Activated T-helper 17 cell treated with anti-CD3 and anti-CD28 coated beads, Interleukin-2, amount 50 U/mL, for 72 hours (primary cell): Measurements from ENCODE around the gene TDRD7. TPM values are rescaled to one million over a fixed set of nuclear protein-coding genes. Genes with fewer than 3 reads are reported as not detected.
"Not testable (repeated sequence)": the region's sequence is repeated elsewhere in the genome, so short reads cannot be mapped to it uniquely, and the experiment has no call there.

Experiments used
- ATAC-seq: fragments of 150-1000 bp; cut with Tn5 transposase; replicated peaks from 2 replicates; pipeline ENCODE4 v1.10.0; 2021; ENCODE audit warnings: mild to moderate bottlenecking, moderate library complexity
- H3K27ac Mint-ChIP-seq: one replicate; pipeline ENCODE4 v1.8.0; 2022; ENCODE audit warnings: mixed read lengths
- H3K27me3 Mint-ChIP-seq: one replicate; pipeline ENCODE4 v1.8.0; 2022; ENCODE audit warnings: mixed read lengths
- H3K36me3 Mint-ChIP-seq: one replicate; pipeline ENCODE4 v1.8.0; 2022; ENCODE audit warnings: low read depth, mild to moderate bottlenecking, mixed read lengths
- H3K4me1 Mint-ChIP-seq: one replicate; pipeline ENCODE4 v1.8.0; 2022; ENCODE audit warnings: mixed read lengths
- H3K4me3 Mint-ChIP-seq: one replicate; pipeline ENCODE4 v1.8.0; 2022; ENCODE audit warnings: mild to moderate bottlenecking, mixed read lengths
- H3K9me3 Mint-ChIP-seq: one replicate; pipeline ENCODE4 v1.8.0; 2022; ENCODE audit warnings: mixed read lengths
- total RNA-seq, 2 donors: library from RNA; stranded (reverse); gene quantifications; one replicate each; pipeline ENCODE4 v1.2.3, GENCODE V29; 2022

Gene TDRD7
- total RNA-seq, 2 donors from 2014 or later: 6.3 to 7.5 TPM

DNA sequence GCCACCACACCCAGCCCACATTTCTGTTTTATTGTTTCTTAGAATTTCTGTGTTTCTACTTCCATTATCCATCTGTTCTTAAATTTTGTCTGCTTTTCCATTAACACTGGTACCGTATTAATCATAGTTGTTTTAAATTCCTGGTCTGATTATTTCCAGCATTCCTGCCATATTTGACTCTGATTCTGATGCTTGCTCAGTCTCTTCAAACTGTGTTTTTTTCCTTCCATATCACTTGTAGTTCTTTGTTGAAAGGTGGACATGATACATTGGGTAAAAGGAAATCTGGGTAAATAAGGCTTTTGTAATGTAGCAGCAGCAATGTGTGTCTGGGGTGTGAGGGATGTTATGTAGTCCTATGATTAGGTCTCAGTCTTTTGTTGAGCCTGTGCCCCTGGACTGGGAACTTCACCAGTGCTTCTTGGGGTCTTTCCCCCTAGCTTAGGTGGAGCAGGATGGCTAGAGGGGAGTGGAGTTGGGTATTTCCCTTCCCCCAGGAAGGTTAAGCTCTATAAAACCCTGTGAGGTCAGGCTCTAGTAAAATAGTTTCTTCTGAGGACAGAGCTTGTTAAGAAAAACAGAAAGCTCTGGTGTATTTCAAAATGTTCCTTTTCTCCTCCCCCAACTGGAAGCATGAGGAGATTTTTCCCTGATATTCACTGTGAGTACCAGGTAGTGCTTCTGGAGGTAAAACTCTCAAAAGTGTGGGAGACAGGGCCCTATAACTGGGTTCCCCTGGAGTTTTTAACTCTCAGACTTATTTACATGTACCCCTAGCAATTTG, 79.5 kb downstream of the TDRD7 start:
- Mint-ChIP-seq H3K27ac (no peak overlapping the region), H3K36me3 (peaks cover 72% of the 10 kb centered on the region)
- no peak for ATAC-seq

DNA sequence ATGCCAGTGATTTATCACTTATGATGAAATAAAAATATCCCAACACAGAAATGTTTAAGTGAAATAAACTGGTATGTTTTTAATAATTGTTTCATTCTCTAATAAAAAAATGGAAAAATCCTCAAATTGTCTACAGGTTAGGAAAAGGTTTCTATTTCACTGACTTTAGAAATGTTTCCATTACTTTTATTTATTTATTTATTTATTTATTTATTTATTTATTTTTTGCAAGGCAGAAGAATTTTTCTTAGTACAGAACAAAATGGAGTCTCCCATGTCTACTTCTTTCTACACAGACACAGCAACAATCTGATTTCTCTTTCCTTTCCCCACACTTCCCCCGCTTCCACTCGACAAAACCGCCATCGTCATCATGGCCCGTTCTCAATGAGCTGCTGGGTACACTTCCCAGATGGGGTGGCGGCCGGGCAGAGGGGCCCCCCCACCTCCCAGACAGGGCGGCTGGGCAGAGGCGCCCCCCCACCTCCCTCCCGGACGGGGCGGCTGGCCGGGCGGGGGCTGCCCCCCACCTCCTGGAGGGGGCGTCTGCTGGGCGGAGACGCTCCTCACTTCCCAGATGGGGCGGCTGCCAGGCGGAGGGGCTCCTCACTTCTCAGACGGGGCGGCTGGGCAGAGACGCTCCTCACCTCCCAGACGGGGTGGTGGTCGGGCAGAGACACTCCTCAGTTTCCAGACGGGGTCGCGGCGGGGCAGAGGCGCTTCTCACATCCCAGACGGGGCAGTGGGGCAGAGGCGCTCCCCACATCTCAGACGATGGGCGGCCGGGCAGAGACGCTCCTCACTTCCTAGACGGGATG, 85.9 kb downstream of the TDRD7 start:
- not testable (repeated sequence) for H3K4me3 Mint-ChIP-seq, H3K4me1 Mint-ChIP-seq, H3K27ac Mint-ChIP-seq, H3K9me3 Mint-ChIP-seq, ATAC-seq
- H3K36me3 Mint-ChIP-seq: peaks cover 28% of the 10 kb centered on the region
- H3K27me3 Mint-ChIP-seq: peaks cover 15% of the 10 kb centered on the region

More for the DNA sequence above, 79.5 kb downstream of the TDRD7 start:
- Mint-ChIP-seq H3K27me3 (no peaks in the 10 kb centered on the region), H3K4me3 (no peak overlapping the region), H3K4me1 (no peaks in the 10 kb centered on the region), H3K9me3 (peaks cover 3% of the 10 kb centered on the region)

DNA sequence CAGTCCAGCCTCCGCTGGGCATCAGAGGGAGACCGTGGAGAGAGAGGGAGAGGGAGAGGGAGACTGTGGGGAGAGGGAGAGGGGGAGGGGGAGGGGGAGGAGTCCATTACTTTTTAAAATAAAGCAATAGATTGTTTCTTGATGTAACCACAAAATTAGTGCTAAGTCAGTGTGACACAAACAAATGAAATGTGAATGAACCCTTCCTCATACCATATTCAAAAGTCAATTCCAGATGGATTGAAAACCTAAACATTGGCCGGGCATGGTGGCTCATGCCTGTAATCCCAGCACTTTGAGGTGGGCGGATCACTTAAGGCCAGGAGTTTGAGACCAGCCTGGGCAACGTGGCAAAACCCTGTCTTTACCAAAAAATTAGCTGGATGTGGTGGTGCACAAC, 87.0 kb downstream of the TDRD7 start:
- not testable (repeated sequence) for H3K4me1 Mint-ChIP-seq, ATAC-seq, H3K27ac Mint-ChIP-seq, H3K9me3 Mint-ChIP-seq, H3K4me3 Mint-ChIP-seq
- H3K27me3 Mint-ChIP-seq: peaks cover 25% of the 10 kb centered on the region
- peaks cover 22% of the 10 kb centered on the region for H3K36me3 Mint-ChIP-seq

DNA sequence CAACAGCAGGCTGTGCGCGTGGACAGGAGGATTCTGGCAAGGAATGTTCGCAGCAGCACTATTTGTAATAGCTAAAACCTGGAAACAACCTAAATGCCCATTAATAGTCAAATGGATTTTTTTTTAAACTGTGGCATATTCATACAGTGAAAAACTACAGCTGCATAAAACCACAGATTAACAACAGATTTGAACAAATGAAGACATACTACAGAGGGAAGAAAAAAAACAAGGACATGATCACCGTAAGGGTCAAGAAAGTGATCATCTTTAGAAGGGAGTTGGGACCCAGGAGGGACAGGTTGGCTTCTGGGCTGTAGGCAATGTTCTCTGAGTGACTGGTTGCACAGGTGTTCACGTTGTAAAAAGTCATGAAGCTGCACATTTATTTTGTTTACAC, 88.4 kb downstream of the TDRD7 start:
- Mint-ChIP-seq H3K4me3 (peak overlapping the region; percentile 15), H3K27me3 (peaks cover 34% of the 10 kb centered on the region)

DNA sequence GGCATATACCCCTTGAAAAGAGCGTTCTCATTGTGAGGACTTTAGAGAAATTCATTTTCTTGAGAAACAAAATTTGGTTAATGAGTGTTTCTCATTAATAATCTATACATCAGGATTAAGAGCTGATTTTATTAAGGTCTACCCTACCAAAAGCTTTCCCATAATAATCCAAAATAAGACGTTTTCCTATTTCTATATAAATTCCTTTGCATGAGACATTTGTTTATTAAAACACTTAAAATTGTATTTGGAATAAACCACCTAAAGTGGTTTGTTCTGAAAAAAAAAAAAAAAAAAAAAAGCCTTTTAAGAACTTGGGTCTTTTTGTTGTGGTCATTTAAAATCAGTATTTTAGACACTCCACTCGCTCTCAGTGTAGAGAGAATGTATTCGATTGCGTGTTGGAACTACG, 88.9 kb downstream of the TDRD7 start:
- Mint-ChIP-seq H3K27ac (no peak overlapping the region), H3K4me1 (peaks cover 8% of the 10 kb centered on the region), H3K9me3 (no peaks in the 10 kb centered on the region), H3K4me3 (peak overlapping the region; percentile 55), H3K36me3 (peaks cover 16% of the 10 kb centered on the region), H3K27me3 (peaks cover 34% of the 10 kb centered on the region)
- no peak for ATAC-seq

More for the DNA sequence above, 88.4 kb downstream of the TDRD7 start:
- Mint-ChIP-seq H3K9me3 (no peaks in the 10 kb centered on the region), H3K27ac (no peak overlapping the region), H3K36me3 (peaks cover 21% of the 10 kb centered on the region), H3K4me1 (peaks cover 8% of the 10 kb centered on the region)
- ATAC-seq: no peak

DNA sequence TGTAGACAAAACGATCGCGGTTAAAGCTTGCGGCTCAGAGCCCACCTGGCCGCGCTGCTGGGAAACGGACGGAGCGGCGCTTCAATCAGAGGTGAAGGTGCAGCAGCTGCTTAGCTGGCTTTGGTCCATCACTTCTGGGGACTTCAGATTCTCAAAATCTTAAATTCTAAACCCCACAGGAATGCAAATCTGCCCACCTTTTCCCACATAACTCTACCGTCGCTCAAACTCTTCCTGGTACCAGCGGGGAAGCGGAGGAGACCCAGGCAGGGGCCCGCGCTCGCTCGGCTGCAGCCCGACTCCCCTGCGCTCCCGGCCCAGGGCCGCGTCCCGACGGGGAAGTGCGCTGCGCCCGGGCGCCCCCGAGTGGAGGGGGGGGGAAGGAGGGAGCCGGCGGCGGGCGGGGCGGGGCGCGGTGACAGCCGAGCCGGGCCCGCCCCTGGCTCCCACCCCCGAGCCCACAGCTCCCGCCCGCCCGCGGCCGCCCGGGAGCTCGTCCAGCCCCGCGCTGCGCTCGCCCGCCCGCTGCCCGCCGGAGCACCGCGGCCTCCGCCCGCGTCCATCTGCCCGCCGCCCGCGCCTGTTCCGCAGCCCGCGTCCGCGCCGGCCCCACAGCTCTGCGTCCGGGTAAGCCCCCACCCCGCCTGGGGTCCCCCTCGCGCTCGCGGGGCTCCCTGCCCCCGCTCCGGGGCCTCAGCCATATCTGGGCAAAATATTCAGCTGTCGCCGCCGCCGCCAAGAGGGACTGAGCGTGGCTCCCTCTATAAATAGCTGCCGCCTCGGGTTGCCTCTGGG, 89.5 kb downstream of the TDRD7 start, which contains the start of gene TMOD1:
TMOD1 (plus strand) TSS at position 490 of the 795 bp plus-strand sequence. CDS start 22,523 bp downstream, outside the sequence.
- Mint-ChIP-seq H3K4me3 (peak within 1 kb of the TSS; percentile 64), H3K4me1 (peaks cover 8% of the 10 kb centered on the region), H3K27me3 (peaks cover 34% of the 10 kb centered on the region), H3K36me3 (peaks cover 10% of the 10 kb centered on the region), H3K27ac (no peak within 1 kb of the TSS), H3K9me3 (no peaks in the 10 kb centered on the region)
- ATAC-seq: peak; percentile 73

DNA sequence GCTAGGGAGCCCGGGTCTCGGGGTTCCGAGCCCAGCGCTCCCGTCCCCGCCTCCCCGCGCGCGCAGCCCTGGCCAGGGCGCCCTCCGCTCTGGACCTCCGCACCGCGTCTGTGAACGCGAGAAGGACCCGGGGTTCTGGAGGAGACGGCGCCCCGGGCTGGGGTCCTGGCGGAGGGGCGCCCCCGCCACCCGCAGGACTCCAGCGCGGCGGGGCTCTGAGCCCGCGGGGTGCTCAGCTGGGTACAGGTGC, 90.0 kb downstream of the TDRD7 start:
- Mint-ChIP-seq H3K4me3 (peak overlapping the region; percentile 64), H3K27me3 (peaks cover 34% of the 10 kb centered on the region), H3K4me1 (peaks cover 8% of the 10 kb centered on the region), H3K9me3 (no peaks in the 10 kb centered on the region), H3K27ac (no peak overlapping the region), H3K36me3 (peaks cover 5% of the 10 kb centered on the region)
- peak; percentile 16 for ATAC-seq

DNA sequence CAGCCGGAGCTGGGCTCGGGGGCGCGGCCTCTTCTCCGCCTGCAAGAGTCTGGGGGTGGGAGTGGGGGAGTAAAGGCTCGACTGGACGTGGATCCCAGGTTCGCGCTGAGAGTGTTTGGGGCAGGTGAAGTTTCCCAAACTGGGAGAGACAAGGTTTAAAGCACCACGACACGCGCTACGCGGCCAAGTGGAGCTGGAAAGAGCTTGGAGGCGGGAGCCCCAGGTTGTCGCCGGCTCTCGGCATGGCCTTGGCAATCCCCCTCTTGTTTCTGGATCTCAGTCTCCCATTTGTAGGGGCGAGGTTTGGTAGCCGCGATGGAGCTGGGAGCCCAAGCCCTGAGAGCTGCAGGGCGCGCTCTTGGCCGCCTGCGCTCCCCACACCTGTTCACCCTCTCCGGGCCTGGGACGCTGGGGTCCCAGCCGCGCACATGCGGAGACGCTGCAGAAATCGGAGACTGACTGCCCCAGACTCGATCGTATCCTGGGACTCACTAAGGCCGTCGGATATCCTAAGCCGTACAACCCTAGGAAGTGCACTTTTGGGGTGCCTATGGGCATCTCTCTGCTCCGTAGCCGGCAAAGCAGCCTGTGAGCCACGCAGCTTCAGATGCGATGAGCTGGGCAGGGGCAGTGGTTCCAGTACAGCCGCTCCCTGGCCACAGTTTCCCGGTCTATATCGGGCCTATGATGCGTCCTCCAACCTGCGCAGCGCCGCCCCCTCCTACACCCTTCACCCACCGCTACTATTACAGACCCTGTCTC, 90.5 kb downstream of the TDRD7 start:
- Mint-ChIP-seq H3K27ac (no peak overlapping the region), H3K36me3 (no peaks in the 10 kb centered on the region), H3K27me3 (peaks cover 34% of the 10 kb centered on the region), H3K4me3 (peak overlapping the region; percentile 64), H3K4me1 (peaks cover 8% of the 10 kb centered on the region), H3K9me3 (no peaks in the 10 kb centered on the region)
- peak; percentile 14 for ATAC-seq

DNA sequence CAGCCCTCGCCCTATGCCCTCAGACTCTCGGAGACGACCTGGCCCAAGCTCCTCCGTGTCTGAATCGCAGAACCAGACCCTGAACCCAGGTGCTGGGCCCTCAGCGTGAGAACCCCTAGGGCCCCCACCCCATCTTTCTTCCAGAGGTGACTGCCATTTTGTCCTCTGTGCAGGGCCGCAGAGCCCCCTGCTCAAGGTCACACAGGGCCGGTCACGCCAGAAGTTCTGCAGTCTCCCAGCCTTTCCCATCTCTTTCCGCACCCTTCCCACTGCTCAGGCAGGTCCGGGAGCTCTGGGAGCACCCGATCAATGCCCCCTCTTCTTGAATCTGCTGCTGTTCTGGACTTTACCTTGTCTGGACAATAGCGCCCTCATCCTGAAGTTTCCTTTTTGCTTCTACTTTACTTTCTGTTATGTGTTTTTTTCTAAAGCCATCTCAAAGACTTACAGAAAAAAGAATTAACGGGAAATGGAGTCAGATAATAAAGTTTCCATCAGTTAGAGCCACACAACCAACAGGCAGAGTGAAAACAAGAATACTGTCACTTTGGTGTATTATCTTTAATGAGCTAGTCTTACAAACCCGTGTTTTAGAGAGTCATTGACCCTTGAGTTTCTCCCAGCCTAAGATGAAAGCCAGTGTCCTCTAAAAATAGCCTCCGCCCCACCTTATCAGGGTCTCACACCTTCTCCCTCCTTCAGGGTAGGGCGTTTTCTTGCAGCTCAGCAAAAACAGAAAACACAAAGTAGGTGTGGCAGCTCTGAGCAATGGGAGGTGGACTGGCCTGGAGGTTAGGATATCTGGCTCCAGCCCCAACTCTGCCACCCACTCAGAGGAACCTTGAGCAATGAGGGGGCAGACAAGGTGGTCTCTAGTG, 91.3 kb downstream of the TDRD7 start:
- Mint-ChIP-seq H3K9me3 (no peaks in the 10 kb centered on the region), H3K4me1 (peaks cover 8% of the 10 kb centered on the region), H3K27ac (no peak overlapping the region), H3K4me3 (peak overlapping the region; percentile 64), H3K36me3 (no peaks in the 10 kb centered on the region), H3K27me3 (peaks cover 34% of the 10 kb centered on the region)
- no peak for ATAC-seq

DNA sequence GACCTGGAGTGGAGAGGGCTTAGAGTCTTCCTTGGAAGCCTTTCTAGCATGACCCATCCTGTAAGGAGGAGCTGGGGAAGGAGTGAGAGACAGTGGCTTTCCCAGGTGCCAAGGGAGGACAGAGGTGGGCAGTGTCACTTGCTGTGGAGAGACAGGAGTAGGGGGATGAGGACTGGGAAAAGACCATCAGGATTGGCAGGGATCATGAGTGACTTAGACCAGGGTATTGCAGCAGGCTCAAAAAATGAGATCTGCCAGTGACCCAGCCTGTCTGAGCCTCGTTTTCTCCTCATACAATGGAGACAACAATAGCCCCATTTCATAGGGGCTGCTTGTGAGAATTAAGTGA, 91.9 kb downstream of the TDRD7 start:
- no peak for ATAC-seq
- no peaks in the 10 kb centered on the region for H3K36me3 Mint-ChIP-seq
- H3K9me3 Mint-ChIP-seq: no peaks in the 10 kb centered on the region
- peaks cover 8% of the 10 kb centered on the region for H3K4me1 Mint-ChIP-seq
- H3K27ac Mint-ChIP-seq: no peak overlapping the region
- H3K4me3 Mint-ChIP-seq: peak overlapping the region; percentile 64
- H3K27me3 Mint-ChIP-seq: peaks cover 34% of the 10 kb centered on the region

DNA sequence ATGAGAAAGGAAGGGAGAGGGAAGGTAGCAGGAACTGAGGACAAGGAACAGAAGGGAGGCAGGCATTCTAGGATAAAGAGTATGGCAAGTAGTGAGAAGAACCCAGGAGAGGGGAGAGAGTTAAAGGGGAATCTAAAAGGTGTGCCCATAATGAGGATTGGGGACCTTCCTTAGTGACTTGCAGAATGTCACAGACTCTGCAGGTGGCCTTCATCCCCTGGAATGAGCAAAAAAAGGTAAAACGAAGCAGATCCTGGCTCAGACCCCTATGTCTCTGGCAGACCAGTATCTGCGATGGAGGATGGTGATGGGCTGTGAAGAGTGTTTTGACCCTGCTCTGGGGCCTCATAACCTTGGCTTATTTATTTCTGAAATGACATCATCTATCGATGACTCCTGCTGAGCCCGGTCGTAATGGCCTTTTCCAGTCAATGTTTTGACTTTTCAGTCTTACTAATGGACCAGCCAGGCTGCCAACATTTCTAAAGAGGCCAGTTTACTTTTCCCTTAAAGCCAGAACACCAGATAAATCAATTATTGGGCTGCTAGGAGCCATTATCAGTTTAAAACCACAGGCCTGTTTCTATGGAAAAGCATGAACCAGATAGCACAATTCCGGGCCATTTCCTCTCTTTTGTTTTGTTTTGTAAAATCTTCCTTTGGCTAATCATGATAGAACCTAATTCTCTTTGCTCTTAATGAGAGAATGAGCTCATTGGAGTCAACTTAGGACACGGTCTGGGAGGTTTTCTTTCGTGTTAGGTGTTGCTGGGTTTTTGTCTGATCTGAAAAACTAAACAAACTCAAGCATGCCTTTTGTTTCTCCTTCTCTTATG, 92.7 kb downstream of the TDRD7 start:
- H3K27ac Mint-ChIP-seq: no peak overlapping the region
- no peaks in the 10 kb centered on the region for H3K9me3 Mint-ChIP-seq
- H3K4me3 Mint-ChIP-seq: no peak overlapping the region
- peaks cover 31% of the 10 kb centered on the region for H3K27me3 Mint-ChIP-seq
- no peaks in the 10 kb centered on the region for H3K36me3 Mint-ChIP-seq
- H3K4me1 Mint-ChIP-seq: peaks cover 8% of the 10 kb centered on the region
- peak; percentile 42 for ATAC-seq

DNA sequence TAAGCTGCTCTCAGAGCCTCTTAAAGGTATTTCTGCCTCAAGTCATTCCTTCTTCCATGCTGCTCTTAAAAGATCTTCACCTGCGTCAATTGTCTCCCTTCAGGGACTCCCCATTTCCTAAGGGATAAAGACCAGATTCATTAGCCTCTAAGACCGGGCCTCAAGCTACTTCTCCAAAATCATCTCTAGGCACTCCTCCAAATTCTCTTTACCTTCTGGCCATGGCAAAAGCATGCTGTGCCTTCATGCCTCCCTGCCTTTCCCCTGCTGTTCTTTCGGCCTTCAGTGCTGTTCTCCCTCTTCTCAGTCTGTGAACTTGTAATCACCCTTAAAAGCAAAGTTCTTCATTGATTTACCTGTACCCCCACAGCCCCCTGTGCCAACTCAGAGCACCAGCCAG, 93.9 kb downstream of the TDRD7 start:
- Mint-ChIP-seq H3K27ac (no peak overlapping the region), H3K4me1 (peaks cover 12% of the 10 kb centered on the region), H3K9me3 (no peaks in the 10 kb centered on the region), H3K36me3 (no peaks in the 10 kb centered on the region), H3K27me3 (peaks cover 22% of the 10 kb centered on the region), H3K4me3 (no peak overlapping the region)
- no peak for ATAC-seq
